GM18870 (cell line): Measurements from ENCODE around the gene IGSF21.

ENCODE experiments used
- ATAC-seq: cut with Tn5 transposase; IDR thresholded peaks from one replicate; pipeline ENCODE4 v1.9.1; 2021; ENCODE audit warnings: moderate library complexity; ENCODE audit not compliant: unreplicated experiment

The IGSF21 gene

DNA sequence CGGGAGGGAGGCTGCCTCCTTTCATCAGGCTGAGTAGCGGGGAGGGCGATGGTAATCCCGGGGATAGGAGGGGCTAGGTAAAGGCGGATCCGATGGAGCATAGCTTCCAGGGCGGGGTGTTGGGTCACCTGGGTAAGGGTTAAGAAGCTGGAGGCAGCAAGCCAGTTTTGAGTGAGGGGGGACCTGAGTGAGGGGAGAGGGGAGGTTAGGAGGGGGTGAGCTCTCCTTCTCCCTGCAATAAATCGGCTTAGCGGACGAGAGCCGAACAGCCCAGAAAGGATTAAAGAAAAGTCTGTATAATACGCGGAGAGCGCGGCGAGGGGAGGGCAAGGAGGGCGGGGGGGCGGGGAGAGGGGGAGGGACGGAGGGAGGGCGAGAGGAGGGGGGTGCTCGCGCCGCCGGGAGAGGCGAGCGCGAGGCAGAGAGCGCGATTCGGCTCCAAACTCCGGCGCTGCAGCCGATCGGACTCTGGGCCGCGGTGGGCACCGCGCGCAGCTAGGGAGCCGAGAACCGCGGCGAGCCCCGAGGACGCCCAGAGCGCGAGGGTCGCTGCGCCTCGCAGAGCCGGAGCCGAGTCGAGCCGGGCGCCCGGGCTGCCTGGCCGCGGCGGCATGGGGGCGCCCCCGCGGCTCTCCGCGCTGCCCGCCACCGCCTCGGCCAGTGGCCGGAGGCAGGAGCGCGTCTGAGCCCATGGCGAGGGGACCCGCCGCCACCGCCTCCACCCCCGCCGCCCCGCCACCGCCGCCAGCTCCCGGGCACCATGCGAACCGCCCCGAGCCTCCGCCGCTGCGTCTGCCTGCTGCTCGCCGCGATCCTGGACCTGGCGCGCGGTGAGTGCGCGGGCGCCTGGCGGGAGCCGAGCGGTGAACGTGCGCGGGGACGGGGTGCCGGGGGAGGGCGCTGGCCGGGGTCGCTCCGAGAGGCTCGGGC, at the start of gene IGSF21:
TSS of gene IGSF21 (plus strand) at position 430 of the 930 bp plus-strand sequence. CDS start at position 761, 331 bp downstream.
- no peak for ATAC-seq

DNA sequence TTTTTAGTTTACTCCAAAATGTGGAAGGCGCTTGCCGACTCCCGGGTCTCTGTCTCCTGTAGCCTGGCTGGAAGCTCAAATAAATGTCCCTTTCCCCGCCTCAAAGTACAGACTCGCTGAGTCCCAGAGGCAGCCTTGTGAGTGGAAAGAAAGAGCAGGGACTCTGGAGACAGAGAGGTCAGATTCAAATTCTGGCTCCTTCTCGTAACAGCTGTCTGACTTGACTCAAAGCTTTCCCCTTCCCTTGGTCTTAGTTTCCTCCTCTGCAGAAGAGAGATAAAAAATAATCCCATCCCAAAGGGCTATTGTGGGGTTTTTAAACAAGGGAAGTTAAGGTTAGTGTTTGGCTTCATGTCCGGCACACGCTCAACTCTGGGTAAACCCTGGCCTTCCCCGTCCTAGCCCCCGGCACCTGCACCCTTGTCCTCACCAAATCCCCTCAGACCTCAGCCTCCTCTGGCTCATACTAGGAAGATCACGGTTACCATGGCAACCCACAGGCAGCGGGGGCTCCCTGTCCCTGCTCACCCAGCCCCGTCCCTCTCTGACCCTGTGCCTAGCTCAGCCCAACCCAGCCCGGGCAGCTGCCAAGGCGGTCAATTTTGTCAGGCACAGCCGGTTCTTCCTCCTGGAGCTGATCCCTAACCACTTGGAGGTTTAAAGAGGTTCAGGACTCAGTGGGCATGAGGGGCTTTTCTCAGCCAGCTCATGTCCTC, 49.2 kb upstream of the IGSF21 start:
- ATAC-seq, result no peak

DNA sequence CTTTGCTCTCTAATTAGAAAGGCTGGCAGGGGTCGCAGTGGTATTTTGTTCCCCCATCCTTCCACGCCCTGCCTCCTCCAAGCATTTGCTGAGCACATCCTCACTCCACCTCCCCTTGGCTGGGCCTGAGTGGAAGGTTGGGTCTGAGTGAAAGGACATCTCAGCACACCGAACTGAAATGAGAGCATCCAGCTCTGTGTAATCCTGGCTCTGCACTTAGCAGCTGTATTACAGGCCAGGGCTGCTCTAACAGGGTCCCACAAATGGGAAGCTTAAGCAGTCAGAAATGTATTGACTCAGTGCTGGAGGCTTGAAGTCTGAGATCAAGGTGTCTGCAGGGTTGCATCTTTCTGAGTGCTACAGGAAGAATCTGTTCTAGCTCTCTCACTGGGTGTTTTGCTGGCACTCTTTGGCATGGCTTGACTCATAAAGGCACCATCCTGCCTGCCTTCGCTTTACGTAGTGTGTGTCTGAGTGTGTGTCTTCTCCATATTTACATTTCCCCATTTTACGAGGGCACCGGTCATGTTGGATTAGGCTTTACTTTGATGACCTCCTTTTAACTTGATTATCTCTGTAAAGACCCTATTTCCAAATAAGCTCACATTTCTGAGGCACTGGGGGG, 48.5 kb upstream of the IGSF21 start:
- ATAC-seq, result no peak

DNA sequence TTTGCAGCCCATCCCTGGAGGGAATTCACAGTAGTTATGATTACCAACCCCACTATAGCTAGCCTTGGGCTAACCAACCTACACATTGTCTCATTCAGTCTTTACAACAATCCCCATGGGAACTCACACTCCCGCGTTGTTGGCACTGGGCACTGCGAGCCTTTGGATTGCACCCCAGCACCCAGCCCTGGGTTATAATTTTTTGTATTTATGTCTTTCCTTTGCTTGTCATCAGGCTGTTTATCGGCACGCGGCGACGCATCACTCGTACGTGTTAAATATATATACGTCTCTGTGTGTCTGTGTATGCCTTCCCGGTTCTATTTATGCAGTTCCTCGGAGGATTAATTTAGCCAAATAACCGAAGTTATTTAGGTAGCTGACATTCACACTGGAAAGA, 47.2 kb upstream of the IGSF21 start:
- no peak for ATAC-seq

DNA sequence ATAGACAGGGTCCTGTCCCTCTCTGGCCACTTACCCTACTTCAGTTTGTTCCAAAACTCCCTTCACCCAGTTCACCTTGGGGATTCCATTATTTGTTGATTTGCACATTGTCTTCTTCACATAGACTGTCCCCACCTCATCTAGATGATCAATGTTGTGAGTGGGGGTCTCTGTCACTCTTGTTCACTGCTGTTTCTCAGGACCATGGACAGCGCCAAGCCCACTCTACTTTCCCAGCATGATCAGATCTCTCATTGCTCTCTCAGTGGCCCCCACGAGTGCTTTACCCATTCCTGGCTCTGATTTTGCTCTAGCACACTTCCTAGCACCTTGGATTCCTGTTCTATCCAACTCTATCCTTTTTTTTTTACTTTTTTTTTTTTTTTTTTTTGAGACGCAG, 45.4 kb upstream of the IGSF21 start:
- ATAC-seq, result no peak

DNA sequence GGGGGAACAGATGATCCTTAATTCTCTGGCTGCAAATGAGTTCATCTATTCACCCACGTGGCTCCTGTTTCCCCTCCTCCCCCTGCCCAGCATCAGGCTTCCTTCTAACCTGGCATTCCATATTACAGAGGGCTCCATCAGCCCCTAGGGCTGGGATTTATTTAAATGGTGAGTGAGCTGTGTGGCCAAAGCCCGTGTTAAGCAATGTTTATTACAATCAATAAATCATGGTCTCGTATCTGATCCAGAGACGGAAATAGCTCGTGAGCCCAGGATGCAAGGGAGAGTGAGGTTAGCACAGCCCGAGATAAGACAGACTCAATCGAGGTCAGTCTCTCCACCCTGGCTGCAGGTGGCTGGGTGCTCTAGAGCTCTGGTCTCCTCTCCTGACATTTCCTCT, 43.1 kb upstream of the IGSF21 start:
- ATAC-seq, result no peak

DNA sequence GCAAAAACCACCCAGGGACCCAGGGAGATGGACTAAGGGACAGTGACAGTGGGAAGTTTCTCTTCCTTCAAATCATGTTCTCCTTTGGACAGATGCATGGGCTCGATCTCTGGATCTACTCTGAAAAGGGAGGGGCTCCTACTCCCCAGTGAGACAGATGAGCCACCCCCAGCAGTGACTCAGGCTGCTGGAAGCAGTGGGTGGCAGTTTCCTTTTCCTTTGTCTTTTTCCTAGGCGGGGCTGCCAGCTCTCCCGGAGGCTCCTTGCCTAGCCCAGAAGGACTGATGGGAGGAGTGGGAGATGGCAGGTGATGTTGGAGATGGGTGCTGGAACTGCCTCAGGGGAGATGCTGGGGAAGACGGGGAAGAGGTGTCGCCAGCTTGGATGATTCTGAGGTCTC, 41.0 kb upstream of the IGSF21 start:
- no peak for ATAC-seq

DNA sequence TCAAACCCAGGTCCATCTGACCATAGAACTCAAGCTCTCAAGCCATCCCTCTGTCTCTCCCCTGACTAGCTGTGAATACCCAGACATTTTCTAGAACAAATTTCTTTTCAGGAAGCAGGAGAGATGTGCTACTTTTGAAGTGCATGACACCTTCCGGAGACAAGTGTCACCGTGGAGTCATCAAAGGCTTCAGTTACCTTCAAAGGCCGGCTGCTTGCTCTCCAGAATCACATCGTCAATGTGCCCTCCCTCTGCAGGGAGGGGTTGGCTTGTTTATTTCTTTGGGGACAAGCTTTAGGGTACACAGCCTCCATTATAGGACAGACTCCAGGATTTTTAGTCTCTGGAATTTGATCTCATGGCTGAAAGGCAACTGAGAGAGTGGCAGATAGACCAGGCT, 37.7 kb upstream of the IGSF21 start:
- no peak for ATAC-seq

DNA sequence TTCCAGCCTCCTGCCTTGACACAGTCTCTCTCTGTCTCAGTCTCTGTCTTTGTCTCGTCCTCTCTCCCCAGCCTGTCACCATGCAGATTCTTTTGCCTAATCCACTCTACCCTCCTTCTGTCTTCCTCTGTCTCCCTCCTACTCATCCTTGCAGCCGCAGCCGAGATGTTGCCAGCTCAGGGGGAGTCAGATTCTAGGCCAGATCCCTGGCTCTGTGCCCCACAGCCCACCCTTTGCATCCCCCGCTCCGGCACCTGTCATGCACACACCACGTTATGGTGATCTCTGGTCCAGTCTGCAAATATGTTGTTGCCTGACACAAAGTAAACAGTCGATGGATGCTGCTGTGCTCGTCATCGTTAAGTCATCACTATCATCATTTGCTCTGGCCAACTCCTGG, 35.5 kb upstream of the IGSF21 start:
- ATAC-seq, result no peak

DNA sequence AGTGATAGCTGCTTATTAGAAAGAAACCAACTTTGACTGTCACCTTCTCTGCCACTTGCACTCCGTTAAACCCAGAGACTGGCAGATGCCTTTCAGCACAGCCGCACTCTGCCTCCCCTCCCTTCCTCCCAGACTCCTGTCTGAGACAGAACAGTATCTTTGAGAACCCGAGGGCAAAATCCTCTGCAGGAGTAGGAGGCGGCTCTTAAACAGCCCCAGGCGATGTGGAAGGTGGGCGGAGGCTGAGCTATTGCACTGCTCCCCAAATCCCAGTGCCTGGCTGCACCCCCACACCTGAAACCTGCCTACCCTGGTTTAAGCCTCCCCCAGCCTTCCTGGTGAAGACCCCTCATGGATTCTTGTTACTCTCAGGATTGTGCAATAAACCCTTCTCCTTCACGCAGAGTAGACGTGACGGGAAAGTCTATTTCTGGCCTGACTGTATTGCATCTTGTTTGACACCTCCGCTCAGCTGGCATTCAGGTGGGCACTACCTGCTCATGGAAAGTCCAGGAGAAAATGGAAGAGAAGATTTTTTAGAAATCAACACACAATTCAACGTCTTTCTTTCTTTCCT, 34.4 kb upstream of the IGSF21 start:
- no peak for ATAC-seq

DNA sequence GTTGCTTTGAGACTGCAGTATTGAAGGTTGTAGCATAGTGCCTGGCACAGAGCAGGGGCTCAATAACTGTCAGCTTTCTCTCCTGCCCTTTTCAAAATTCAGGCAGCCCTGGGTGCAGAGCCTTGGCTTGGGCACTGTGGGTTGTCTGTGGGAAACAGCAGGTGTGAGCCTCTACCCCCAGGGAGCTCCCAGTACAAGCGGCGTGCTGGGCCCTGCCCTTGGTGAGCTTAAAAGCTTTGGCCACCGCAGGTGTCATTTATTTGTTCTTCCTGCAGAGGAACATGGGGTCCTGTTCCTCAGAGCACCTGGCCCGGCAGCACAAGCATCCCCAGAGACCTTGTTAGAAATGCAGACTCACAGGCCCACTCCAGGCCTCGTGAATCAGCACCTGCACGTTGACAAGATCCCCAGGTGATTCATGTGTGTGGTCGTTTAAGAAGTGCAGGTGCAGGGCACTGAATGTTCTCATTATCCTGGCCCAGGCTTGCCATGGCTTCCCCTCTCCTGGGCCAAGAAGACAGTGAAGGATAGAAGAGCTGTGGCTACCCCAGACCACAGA, 29.9 kb upstream of the IGSF21 start:
- no peak for ATAC-seq

DNA sequence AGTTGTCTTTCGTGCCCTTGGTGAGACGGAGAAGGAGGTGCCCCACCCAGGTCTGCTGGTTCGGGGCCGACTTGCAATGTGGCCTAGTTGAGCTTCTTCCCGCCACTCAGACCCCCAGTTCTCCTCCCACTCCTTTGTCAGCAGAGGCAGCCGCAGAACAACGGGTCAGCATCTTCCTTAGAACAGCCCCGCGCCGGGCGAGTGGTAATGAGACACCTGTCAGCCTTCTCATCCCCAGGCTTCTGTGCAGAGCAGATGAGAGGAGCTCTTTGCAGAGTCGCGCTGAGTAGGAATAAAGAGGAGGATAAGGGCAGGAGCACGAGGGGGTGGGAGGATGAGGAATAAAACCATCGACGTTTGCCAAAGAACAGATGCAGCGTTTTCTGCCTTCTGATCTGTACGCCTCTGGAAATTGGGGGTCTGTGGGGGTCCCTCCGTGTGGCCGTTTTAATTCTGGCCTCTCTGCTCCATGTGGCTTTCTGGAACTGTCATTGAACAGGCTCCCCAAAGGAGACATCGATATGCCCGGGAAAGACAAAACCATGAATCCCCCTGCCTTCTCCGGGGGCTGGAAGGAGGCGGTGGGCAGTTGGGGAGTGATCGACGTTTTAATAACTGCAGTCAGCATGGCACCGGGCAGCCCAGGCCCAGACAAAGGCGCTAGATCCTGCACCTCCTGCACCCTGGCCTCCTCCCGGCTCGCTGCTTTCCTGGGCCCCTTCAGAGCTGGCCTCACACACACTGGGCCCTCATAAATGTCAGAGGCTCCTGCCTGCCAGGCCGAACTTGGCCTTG, 27.5 kb upstream of the IGSF21 start:
- no peak for ATAC-seq

DNA sequence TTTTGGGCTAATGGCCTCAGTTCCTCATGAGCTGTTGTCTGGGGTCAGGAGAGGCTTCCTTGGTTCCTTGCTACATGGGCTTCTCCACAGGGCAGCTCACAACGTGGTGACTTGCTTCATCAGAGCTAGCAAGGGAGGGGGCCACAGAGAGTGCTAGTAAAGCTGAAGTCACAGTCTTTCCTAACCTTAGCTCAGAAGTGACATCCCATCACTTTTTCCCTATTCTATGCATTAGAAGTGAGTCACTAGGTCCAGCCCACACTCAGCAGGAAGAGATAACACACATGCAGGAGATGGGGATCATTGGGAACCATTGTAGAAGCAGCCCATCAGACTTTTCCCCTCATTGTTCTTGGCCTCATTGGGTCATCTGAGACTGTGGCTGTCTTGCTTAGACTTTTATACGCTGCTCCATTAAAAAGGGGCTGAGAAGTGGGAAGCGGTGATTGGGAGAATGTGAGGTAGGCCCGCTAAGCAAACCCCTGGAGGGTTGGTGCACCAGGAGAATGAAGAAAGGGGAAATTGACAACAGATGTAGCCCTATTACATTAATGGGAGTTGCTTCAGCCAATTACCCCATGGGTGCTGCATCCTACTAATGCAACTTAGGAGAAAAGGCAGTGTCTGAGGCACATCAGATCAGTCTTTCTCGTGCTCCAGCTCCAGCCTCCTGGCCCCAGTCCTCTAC, 22.1 kb upstream of the IGSF21 start:
- ATAC-seq, result no peak

DNA sequence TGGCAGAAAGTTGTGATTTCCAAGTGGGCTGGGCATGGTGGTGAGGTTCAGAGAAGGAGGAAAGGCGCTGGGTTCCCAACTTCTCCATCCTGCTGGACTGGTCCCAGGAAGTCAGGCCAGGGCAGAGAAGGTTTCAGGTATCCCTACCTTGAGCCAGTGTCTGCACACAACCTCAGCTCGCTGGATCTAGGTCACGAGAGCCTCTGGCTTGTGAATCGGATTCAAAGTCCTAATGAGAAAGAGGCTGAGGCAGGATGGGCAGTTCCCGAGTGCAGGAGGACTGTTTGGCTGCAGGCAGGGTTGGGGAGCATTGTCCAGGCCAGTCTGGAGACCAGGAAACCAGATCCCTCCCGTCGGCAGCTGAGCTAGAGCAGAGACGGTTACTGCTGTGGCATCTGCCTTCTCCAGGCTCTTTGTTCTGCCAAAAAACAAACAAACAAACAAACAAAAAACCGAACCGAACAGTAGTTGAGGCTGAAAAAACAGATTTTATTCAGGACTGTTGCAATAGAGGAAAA, 19.5 kb upstream of the IGSF21 start:
- no peak for ATAC-seq

DNA sequence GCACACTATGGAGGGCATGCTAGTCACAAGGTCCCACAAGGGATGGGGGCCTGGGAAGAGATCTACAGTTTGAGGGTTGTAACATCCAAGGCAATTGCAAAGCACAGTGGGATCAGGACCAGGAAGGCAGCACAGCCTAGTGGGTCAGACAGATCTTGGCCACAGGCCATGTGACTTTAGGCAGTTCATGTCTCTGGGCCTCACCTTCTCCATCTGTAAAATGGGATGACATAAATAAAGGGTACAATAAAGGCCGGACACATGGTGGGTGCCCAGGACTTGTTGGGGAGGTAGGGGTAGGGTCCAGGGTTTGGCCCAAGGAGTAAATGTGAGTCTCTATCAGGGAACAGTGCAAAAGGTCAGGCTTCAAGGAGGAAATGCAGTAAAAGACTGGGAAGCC, 18.1 kb upstream of the IGSF21 start:
- no peak for ATAC-seq

DNA sequence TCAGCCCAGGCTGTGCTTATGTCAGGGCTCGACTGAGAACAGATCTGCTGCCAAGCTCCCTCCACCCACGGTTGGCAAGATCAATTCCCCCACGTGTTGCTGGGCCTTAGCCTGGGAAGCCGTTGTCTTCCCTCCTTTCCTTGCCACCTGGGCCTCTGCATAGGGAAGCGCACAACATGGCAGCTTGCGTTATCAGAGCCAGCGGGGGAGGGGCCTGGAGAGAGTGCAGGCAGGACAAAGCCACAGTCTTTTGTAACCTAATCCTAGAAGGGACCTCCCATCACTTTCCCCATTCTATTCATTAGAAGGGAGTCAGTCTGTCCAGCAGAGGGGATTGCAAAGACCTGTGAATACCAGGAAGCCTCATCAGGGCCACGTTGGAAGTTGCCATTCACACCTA, 17.0 kb upstream of the IGSF21 start:
- ATAC-seq, result no peak

DNA sequence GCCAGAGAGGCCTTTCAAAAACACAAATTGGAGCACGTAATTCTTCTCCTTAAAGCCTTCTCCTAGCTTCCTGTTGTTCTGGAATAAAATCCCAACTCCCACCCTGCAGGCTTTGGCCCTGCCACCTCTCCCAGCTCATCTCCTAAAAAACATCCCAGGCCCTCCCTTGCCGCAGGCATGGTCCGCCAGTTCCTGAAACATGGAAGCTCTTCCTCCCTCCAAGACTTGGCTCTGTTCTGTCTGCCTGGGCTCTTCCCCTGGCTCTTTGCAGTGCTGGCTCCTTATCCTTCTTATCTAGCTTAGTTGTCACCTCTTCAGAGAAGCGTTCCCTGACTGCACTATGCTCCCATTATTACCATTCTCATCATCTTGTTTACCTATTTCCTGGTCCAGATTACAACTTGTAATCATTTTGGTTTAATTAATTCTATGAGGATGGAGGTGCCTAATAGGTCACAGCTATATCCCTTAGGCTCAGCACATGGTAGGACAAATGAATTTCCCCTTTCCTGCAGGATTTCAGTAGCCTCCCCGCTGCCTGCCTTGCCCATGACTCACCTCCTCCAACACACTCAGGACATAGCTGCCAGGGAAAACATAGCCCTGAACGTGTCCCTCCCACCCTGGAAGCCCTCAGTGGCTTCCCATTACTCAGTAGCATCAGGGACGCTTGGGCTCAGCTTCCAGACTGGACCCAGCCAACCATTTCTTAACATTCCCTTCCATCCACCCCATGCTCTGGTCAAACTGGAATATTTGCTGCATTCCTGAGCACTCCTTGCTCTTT, 15.7 kb upstream of the IGSF21 start:
- no peak for ATAC-seq

DNA sequence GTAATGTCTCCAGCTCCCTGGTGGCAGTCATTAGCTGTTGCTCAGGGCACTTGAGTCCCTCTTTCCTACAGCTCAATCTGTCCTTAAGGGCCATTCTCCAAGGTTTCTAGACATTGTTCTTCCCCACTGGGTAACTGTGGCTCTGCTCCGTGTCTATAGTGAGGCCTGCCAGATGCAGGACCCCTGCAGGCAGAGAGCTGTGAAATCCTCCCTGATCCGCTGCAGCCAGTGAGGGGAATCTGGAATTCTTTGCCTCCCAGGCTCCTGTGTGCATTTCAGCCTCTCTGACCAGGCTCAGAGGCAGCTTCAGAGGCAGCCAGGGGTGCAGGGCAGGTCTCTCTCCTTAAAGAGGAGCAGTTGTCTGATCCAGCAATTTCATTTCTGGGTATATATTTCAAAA, 14.4 kb upstream of the IGSF21 start:
- ATAC-seq, result no peak

DNA sequence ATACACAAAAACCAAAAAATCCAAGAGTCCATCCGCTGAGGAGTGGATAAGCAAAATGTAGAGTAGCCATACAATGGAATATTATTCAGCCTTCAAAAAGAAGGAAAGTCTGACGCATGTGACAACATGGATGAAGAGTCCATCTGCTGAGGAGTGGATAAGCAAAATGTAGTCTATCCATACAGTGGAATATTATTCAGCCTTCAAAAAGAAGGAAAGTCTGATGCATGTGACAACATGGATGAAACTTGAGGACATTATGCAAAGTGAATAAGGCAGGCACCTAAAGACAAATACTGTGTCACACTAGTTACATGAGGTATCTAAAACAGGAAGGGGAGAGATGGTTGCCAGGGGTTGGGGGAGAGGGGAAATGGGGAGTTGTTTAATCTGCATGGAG, 14.0 kb upstream of the IGSF21 start:
- no peak for ATAC-seq
